ENCODE data around the gene FAM124A.

Gene FAM124A

DNA sequence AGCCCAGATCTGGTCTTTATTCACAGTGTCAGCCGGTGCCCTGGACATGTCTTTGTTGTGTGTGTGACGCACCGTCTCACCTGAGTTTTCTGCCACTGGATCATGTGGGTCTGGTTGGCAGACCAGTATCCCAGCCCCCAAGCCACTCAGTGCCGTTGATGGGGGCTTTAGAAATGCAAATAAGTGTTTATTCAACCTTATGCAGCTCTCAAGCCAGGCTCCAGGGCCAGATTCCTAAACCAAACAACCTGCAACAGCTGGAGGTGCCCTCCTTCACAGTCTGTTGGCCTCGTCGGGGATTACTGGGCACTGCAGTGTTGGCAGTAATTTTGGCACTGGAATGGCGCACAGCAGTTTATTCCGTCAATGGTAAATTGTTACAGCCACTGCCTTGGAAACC, 21.6 kb downstream of the FAM124A start:
- no peak for DNase-seq

DNA sequence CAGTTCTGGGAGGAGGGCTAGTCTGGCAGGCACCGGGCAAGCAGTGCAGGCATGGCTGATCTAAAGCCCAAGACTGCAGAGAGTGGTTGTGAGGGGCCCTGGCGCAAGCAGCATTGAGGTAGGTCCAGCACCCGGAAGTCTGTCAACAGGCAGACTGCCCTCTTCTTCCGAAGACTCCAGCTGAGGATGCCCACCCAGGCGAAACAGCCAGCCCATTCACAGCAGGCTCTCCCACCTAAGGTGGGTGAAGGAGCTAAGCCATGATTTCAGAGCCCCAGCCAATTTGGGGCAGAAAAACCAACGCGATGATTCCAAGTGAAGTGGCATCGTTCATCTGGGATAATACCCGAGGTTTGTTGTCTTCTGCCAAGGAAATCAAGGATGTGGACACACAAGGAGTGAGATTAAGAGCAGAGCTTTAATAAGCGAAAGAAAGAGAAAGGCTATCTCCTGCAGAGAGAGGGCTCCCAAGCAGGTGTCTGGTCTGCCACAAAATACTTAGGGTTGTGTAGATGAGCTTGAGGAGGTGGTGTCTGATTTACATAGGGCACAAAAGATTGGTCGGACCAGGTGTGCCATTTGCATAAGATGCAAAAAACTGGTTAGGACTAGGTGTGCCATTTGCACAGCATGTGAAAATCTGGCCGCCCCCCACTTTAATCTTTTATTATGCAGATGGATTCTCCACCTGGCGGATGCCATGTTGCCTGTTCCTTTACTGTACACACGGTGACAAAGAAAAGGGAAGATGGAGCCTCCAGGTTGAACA, 22.6 kb downstream of the FAM124A start:
- DNase-seq: no peak

DNA sequence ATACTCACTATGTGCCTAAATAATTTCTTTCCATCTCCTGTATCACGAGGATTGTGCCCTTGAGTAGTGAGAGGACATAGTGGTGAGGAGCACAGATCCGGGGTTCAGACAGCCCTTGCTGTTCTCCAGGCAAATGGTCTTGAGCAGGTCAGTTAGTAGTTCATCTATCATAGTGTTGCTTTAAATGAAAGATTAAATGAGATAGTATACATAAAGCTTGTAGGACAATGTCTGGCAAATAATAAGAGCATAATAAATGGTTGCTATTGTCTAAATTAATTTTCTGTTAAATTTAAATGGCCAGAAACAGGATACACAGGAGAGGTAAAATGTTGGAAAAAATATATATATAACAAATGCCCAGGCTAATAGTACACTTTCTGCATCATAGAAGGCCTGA, 23.4 kb downstream of the FAM124A start:
- DNase-seq: no peak

DNA sequence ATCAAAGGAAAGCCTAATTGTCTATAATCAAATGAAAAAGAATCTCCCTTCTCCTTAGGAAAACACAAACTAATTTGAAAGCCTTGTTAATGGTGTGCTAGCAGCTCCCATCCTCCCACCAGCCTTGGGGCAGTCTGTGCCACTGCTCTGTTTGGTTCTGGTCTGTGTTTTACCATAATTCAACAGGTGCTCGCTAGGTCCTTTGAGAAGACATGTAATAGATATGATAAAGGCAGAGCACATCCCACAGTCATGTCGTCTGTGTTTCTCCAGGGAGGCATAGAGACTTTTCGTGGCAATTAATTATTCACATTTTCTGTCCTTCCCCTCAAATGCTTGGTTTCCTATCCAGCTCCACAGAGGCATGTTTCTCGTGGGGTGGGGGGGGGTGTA, 23.8 kb downstream of the FAM124A start:
- DNase-seq: no peak

DNA sequence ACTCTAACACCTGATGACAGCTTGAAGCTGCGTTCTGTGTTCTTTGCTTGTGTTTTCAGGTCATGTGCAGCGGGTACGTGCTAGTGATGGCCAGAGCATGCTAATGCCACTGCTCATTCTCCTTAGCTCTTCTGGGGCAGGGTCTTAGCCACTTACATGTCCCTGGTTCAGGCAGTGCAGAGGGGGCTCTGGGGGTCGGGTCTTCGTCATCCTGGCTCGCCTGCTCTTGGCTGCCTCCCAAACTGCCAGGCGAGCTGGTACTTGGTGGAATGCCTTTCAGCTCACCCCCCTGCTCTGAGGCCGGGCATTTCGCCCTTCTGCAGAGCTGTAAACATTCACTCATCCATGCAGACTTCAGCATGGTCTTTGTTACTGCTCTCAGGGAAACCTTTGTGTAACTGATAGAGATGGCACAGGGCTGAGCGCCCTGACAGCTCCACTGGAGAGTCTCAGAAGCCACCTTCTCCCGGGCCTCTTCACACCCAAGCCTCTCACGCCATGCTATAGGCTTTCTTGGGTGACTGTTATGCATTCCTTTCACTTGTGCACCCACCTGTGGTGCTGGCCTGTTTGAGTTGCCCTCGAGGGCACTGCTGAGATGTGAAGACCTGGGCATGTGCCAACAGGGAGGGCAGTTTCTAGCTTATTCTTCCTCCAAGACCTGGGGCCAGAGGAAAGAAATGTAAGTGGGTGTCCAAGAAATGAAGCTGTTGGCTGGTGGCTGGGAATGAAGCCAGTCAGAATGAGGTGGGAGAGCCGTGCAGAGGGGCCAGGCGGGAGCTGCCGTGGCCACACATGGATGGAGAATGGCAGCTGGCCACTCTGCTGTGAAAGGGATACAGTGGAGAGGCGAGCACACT, 24.4 kb downstream of the FAM124A start:
- no peak for DNase-seq

DNA sequence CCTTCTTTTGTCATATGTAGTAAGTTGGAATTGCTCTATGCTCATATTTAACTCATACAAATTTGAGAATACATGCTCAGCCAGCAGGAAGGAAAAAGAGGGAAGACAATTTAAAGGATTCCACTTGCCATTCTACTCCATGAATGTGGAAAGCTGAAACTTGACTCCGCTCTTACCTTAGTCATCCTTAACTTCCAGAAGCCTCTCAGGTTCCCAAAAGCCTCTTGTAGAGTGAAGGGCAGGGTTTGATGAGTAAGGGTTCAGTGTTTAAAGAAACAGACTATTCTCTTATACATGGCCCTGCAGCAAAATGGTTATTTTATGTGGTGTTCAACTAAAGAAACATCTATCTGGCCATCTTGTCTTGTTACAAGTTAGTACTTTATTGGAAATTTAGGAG, 27.1 kb downstream of the FAM124A start:
- DNase-seq: no peak

DNA sequence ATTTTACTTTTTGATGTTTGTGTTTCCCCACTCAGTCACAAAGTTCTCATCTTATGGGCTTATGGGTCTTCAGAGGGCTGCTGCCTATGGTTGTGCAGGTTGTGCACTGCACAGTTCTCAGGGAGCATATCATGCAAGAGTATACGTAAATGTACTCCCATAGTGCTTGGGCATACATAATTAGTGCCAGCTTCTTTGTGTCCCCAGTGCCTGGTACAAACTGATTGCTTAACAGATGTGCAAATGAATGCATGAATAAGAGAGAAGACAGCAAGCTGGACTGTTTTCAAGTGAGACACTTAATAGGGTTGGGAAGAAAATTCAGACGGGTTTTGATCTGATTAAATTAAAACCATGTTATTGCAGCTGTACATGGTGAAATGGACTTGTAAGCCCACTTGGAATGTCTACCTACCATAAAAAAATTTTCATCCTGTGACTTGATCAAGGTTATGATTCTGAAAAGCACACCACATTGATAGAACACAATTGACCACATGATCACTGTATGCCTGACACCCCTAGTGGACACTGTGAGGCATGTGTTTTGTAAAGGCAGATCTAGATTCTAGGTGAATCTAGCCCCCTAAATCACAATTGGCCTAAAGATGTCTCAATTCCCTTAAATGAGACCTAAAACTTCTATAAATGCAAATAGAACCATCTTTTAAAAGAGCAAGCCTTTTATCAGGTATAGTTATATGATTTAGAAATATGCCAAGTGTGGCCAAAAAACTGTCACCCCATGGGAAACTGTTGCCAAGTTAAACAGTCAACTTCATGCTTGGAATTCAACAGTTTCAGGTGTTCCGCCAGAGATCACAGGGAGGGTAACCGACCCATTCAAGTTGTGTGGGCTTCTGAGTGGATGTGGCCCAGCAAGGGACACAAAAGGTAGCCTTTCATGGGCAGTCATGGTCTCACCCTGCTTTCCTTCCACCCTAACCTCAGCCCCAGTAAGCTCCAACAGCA, 27.9 kb downstream of the FAM124A start:
- DNase-seq: no peak

DNA sequence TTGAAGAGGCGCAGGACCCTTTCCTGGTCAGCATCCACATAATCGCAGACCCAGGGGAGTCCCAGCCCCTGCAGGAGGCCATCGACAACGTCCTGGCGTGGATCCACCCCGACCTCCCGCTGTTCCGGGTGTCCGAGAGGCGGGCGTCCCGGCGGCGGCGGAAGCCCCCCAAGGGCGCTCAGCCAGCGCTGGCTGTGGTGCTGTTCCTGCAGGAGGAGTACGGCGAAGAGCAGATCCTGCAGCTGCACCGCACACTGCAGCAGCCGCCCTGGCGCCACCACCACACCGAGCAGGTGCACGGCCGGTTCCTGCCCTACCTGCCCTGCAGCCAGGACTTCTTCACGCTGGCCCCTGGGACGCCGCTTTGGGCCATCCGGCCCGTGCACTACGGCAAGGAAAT, 29.3 kb downstream of the FAM124A start:
- DNase-seq: no peak

DNA sequence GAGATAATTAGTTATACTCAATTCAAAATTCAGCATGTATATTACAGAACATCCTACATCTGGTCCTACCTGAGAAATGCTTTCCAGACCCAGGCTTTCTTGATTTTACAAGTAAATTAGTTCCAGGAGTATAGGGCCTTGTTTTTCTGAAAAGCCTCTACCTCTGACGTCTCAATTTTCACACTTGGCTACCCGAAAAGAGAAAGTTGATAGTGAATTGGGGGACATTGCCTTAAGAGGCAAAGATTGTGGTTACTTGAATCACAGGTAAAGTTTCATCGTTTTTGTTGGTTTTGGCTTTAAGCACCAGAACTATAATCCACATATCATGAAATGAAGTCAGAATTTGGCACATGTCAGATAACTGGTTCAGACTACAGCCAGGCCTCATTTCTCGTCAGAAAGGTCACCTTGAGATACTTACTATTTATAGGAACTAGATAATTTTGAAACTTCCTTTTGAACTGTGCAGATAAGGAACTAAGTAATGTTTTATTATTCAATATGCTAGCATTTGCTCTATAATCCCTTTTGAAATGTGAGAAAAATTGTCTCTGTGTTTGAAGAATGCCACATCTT, 30.8 kb downstream of the FAM124A start:
- no peak for DNase-seq

DNA sequence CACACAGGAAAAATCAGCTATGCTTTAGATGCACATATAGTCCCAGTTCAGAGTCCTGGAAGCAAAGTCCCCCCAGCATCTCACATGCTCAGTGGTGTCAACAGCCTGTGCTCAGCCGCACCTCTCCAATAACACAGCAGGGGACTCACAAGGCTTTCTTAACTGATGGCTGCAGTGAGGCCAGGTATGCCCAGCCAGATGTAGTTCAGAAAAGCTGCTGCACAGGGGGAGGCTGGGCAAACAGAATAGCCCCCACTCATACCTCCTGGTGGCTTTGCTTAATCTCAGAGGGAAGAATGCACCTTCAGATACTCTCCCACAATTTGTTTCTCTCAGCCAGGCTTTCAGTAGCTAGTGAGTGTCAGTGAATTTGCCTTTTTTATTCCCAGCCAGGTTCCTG, 33.4 kb downstream of the FAM124A start:
- no peak for DNase-seq

DNA sequence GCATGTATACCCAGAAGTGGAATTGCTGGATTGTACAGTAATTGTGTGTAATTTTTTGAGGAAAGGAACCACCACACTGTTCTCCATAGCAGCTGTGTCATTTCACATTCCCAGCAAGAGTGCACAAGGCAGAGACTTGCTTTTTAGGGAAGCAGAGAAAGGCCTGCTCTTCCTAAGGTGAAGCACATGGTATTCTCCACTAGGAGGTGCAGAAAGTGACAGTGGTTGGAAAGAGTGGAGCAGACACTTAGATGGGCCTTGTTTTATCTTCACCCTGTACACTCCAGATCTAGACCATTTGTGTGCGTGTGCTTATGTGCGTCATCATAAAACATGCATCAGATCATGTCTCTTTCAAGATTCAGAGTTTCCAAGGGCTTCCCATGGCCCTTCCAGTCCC, 35.0 kb downstream of the FAM124A start:
- DNase-seq: no peak

DNA sequence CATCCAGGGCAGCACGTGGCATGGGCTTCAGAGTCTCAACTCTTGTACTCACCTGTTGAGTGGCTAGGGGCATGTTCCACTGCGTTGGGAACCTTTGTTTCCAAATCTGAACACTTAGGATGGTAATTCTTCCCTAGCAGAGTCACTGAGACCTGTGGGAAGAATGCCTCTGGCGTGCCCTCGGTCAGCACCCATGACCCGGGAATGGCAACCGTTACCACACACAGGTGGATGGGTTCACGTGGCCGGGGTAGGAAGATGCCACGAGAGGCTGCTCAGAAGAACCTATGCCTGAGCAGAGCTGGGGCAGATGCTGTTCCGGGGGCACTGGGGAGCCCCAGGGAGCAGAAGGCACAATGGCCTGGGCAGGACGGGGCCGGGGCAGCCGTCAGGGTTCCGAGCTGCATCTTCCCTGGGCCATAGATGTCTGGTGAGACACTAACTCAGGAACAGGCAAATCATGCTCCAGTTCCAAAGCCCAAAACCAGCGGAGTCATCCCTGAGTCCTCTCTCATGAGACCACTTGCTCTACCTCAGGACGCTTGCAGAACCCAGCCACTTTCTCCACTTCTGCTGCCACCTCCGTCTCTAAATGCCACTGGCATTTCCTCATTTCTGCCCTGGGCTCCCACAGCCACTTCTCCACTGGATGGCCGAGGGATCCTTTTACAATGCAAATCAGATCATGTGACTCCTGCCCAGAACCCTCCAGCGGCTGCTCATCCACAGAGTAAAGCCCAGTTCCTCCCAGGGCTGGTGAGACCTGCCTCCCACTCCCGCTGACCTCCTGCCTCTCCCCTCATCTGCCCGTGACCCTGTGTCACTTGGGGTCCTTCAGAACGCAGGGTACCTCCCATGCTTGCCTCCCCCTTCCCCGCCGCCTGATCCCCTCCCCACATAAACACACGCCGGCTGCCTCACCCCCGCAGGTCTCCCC, 36.7 kb downstream of the FAM124A start:
- no peak for DNase-seq

DNA sequence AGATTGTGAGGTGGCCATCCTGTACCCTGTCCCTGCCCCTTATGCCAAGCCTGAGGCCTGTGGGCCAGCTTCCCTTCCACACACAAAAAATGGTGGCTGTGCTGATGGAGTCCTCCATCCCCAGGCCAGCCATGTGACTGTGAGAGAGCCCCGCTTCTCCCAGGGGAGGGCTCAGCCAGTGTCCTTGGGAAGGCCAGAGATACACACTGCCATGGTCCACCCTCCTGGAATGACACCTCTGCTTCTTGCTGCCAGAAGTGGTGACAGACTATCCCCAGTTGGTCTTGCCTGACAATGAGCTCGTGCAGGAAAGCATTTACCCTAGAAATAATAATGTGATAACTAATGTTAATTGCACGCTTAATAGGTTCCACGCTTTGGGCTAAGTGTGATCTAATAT, 38.0 kb downstream of the FAM124A start:
- DNase-seq: no peak

DNA sequence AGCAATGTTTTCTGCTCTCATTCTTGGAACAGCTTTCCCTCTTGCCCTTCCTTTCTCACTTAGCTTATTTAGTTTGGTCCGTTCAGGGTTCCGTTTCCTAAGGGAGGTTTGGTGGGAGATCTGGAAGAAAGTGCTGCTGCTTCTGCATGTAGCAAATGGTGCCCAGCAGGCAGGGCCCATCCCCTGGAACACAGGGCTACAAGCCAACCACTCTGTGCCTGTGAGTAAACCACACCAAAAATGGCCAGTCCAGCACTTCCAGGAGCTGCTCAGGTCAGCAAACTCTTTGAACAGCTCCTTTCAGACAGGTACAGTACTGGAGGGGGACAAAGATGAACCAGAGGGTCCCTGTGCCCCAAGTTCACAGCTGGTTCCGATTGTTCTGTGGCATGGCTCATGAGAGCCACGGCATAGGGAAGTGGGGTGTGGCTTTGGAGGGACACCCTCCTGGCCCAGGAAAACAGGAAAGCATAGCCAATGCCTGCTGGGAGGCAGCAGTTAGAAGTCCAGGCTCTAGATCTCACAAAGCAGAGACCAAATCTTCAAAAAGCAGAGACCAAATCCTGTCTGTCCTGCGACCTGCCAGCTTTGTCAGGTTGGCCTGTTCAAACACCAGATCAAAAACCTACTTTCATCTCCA, 39.5 kb downstream of the FAM124A start:
- DNase-seq: no peak

DNA sequence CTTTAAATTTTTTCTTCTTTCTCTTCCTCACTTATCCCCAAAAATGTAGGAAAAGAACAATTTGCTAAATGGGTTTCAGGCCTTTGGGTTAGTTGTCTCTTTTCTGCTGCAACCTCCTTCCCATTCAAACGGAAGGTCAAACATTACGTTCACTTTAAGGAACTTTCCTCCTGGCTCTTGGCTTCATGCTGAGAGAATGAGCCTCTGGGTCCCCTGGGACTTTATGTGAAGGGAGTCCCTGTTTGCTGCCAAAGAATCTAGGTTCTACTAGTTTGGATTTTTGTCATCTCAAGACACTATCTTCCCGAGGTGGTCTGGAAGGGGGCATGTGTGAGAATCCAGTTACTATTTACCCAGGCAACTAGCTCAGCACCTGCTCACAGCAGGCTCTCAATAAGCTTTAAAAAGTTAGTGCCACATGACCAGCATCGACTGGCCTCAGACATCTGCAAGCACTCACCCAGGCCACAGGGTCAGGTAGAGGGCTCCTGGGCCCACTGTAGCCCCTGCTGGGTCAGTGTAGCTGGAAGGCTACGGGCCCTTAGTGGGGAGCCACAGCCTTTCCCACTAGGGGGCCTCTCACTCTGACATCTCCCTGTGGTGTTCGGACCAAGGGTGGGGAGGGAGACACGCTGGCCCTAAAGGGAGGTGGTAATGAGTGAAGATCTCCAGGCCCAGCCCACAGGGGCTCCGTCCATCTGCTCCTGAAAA, 40.5 kb downstream of the FAM124A start:
- no peak for DNase-seq

DNA sequence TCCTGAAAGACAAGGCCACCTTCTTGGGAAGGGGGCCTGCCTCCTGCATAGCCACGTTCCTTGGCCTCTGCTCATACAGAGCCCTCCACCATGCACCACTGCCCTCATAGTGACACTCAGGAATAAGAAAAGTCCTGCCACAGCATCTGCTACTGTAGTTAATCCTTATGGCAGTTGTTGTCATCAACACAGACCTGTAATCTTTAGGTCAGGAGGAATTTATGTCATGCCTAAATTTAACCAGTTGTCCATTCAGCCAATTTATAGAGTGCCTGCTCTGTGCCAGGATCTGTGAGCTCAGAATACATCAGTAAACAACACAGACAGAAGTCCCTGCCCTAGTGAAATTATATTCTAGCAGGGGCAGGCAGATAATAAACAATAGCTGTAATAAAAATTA, 44.4 kb downstream of the FAM124A start:
- no peak for DNase-seq

DNA sequence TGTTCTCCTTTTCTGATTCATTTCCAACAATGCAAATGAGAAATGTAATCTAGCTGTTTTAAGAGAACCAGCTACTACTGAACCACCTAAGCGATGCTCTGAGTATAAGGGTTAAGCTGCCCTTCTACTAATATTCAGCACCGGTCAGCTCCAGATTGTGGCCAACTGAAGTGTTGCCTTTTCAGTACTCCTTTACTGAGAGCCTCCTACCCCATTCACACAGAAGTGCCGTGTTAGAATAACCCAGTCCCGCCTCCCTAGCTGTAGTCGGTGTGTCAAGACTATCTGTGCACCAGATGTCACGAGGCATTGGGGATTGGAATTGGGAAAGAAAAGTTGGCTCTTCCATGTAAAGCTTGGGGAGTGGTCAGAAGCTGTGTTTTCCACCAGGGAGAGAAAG, 45.4 kb downstream of the FAM124A start:
- DNase-seq: no peak

DNA sequence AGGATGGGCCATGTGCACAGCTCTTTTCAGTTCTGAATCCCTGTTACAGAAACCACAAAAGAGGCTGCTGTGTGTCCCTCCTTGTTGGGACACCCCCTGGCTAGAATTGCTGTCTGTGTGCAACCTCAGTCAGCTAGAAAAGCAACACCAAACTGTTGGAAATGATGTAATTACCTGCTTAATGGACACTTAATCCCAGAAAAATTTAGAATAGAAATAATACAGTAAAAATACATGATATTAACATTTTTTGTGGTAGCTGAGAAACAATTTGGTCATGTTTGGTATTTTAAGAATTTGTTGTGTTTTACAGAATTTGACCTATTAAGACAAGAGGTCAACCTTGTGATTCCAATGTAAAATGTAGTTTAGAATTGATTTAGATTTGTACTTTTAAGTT, 46.8 kb downstream of the FAM124A start:
- no peak for DNase-seq

DNA sequence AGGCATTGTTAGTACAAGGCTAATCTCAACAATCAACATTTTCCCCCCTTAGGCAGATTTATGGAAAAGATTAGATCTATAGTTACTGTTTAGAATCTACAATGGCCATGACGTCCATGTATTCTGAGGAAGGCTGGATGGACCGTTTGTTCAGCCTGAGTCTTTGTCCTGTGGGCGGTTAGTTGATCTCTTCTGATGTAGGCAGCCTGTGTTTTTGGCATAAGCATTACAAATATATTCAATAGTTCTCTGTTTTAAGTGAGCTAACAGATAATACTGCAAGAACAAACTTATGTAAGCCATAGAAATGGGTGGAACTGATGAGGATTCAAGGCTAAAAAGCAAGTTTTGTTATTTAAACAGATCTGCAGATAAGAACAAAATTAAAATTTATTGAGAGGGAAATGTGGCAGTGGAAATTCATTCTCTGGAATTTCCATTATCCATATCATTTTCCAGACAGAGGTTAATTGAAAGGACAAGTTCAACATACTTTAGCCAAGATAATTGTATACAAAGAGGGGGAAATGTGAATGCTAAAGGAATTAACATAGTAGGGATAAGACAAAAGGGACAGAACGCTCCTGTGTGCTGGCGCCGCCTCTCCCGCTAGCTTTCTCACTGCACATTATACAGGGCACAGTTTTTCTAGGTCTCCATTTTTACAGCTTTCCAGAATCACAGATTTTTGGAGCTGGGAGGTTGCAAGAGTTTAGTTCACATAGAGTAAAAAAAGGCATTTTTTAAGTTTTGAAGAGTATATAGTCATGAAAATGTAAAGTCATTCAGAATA, 48.6 kb downstream of the FAM124A start:
- no peak for DNase-seq
